ENCODE data around the gene EIF3D.

The EIF3D gene

DNA sequence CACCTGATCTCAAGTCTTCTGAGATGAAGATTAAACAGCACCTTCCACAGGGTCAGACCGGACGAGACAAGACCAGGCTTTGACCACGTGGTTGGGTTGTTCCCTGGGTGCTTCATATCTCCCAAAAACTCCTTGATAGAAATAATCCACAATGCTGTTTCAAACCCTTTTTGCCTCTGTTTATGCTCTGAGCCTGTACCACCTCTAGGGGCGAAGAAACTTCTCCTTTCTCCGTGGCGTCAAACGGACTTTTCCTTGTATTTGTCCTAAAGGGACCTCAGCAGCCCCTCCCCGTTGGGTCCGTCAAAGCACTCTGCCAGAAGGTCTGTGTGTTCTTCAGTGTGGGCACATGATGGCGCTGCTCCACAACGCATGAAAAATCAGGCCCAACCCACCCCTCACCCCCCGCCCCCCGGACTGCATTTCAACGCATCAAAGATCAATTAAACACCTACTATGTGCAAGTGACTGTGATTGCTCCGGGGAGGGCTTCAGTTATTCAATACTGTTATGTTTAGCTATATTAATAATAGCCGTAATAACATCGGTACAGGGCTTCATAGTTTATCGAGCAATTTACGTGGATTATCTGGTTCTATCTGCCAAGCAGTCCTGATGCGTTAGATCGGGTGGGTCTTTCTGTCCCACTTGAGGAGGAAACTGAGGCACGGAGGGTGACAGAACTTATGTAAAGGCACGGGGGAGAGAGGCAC lies 17.3 kb upstream of the EIF3D start:
- no peak overlapping the region for H3K27ac ChIP-seq
- H2AFZ ChIP-seq (ENCODE audit: low read depth), result peak overlapping the region; percentile 54; the same call in 1 of the 2 replicates
- no peak overlapping the region for H3K4me3 ChIP-seq (IDR thresholded peaks at IDR 0.05; ENCODE audit: insufficient read depth, low read depth, low read length)
- TF ChIP-seq, protein P1, sequence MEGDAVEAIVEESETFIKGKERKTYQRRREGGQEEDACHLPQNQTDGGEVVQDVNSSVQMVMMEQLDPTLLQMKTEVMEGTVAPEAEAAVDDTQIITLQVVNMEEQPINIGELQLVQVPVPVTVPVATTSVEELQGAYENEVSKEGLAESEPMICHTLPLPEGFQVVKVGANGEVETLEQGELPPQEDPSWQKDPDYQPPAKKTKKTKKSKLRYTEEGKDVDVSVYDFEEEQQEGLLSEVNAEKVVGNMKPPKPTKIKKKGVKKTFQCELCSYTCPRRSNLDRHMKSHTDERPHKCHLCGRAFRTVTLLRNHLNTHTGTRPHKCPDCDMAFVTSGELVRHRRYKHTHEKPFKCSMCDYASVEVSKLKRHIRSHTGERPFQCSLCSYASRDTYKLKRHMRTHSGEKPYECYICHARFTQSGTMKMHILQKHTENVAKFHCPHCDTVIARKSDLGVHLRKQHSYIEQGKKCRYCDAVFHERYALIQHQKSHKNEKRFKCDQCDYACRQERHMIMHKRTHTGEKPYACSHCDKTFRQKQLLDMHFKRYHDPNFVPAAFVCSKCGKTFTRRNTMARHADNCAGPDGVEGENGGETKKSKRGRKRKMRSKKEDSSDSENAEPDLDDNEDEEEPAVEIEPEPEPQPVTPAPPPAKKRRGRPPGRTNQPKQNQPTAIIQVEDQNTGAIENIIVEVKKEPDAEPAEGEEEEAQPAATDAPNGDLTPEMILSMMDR (conservative IDR thresholded peaks at IDR 0.05; ENCODE audit: low read depth, low read length), result peak; percentile 59
- no peaks in the 10 kb centered on the region for H3K79me2 ChIP-seq (ENCODE audit: insufficient read depth, low read depth)
- H3K27me3 ChIP-seq (ENCODE audit: insufficient read depth, low read depth), result peaks cover 72% of the 10 kb centered on the region
- no peaks in the 10 kb centered on the region for H4K20me1 ChIP-seq (ENCODE audit: insufficient read depth)
- H3K9ac ChIP-seq, result no peak overlapping the region
- no peaks in the 10 kb centered on the region for H3K4me1 ChIP-seq (ENCODE audit: low read depth, poor library complexity, severe bottlenecking)
- no peaks in the 10 kb centered on the region for H3K36me3 ChIP-seq (ENCODE audit: insufficient read depth)
- H3K4me2 ChIP-seq, result peak overlapping the region; percentile 17; the same call in 1 of the 2 replicates

DNA sequence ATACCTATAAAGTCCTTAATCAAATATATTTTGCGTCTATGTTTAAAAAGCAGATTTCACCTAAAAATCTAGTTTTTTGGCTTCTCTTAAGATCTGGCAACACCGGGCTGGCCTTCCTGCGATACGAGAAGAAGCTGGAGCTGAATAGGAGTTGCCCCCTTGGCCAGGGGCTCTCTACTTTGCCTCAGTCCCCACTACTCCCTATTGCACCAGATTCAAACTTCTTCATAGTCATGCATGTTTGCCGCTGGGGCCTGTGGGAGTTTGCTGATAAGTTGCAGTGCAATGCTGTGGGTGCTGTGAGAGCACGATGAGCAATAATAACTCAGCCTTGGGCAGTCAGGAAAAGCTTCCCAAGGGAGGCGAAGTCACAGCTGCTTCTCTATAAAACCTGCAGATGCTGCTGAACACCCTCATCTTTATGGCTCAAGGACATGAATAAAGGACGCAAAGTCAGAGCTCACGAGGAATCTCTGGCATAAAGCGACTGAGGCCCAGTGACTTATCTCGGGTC lies 15.2 kb upstream of the EIF3D start:
- Histone ChIP-seq H3K4me2 (no peak overlapping the region), H3K27ac (no peak overlapping the region), H3K4me1 (ENCODE audit: low read depth, poor library complexity, severe bottlenecking) (no peaks in the 10 kb centered on the region), H3K79me2 (ENCODE audit: insufficient read depth, low read depth) (no peaks in the 10 kb centered on the region), H3K27me3 (ENCODE audit: insufficient read depth, low read depth) (peaks cover 56% of the 10 kb centered on the region), H3K4me3 (IDR thresholded peaks at IDR 0.05; ENCODE audit: insufficient read depth, low read depth, low read length) (no peak overlapping the region), H3K36me3 (ENCODE audit: insufficient read depth) (no peaks in the 10 kb centered on the region), H3K9ac (no peak overlapping the region), H2AFZ (ENCODE audit: low read depth) (no peak overlapping the region), H4K20me1 (ENCODE audit: insufficient read depth) (no peaks in the 10 kb centered on the region)
- TF ChIP-seq, protein P1 (conservative IDR thresholded peaks at IDR 0.05; ENCODE audit: low read depth, low read length), result no peak

DNA sequence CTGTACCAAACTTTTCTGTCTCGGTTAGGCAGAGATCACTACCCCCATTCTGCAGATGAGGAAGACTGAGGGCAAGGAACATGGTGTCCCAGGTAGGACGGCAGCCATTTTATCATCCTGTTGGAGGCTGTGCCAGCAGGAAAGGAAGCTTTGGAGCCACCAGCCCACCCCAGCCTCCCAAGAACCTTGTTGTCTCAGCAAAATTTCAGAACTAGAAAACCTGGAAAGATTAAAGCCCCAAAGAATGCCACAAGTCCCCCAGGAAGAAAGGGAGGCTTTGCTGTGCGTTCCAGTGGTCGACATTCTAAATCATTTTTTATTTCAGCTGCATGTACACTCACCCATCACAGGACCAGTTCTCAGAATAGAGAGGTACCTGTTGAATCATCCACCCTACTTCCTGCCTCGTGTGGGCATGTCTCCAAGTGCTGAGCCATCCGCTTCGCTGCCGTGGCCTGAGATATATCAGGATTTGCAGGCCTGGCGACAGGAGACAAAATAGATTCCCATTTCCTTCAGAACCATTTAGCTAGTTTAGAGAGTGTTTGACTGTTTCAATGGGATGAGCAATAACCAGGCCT lies 13.0 kb upstream of the EIF3D start:
- Histone ChIP-seq H3K9ac (no peak overlapping the region), H3K4me2 (no peak overlapping the region), H3K36me3 (ENCODE audit: insufficient read depth) (no peaks in the 10 kb centered on the region), H3K27me3 (ENCODE audit: insufficient read depth, low read depth) (peaks cover 54% of the 10 kb centered on the region), H3K4me3 (IDR thresholded peaks at IDR 0.05; ENCODE audit: insufficient read depth, low read depth, low read length) (no peak overlapping the region), H3K79me2 (ENCODE audit: insufficient read depth, low read depth) (no peaks in the 10 kb centered on the region), H3K27ac (no peak overlapping the region), H2AFZ (ENCODE audit: low read depth) (no peak overlapping the region), H4K20me1 (ENCODE audit: insufficient read depth) (no peaks in the 10 kb centered on the region), H3K4me1 (ENCODE audit: low read depth, poor library complexity, severe bottlenecking) (no peaks in the 10 kb centered on the region)
- TF ChIP-seq, protein P1 (conservative IDR thresholded peaks at IDR 0.05; ENCODE audit: low read depth, low read length), result no peak

DNA sequence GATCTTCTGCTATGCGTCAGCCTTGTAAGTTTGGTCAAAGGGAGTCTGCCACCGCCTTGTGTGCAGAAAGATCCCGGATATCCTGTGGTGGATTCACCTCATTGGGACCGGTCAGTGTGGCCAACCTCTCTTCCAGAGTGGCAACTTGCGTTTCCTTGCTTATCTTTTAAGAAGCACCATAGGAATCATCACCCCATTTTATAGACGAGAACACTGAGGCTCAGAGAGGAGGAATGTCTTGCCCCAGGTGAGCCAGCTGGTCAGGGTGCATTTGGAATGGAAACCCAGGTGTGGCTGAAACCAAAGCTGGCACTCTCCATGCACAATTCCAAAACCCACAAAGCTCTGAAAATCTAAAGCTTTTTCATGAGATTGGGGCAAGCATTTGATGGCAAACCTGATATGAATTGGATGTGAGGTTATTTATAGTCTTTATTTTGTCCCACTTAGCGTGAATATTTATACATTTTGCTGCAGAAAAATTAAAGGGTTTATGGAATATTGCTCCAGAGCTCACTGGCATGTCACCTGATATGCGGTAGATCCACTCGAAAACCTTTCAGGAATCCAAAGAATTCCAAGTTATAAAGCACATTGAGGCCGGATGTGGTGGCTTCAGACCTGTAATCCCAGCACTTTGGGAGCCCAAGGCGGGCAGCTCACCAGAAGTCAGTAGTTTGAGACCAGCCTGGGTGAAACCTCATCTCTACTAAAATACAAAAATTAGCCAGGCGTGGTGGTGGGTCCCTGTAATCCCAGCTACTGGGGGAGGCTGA lies 12.1 kb upstream of the EIF3D start:
- no peaks in the 10 kb centered on the region for H4K20me1 ChIP-seq (ENCODE audit: insufficient read depth)
- H3K27ac ChIP-seq, result no peak overlapping the region
- H3K4me2 ChIP-seq, result no peak overlapping the region
- H3K9ac ChIP-seq, result no peak overlapping the region
- peaks cover 52% of the 10 kb centered on the region for H3K27me3 ChIP-seq (ENCODE audit: insufficient read depth, low read depth)
- no peaks in the 10 kb centered on the region for H3K36me3 ChIP-seq (ENCODE audit: insufficient read depth)
- H3K79me2 ChIP-seq (ENCODE audit: insufficient read depth, low read depth), result no peaks in the 10 kb centered on the region
- TF ChIP-seq, protein P1 (conservative IDR thresholded peaks at IDR 0.05; ENCODE audit: low read depth, low read length), result no peak
- H2AFZ ChIP-seq (ENCODE audit: low read depth), result no peak overlapping the region
- H3K4me1 ChIP-seq (ENCODE audit: low read depth, poor library complexity, severe bottlenecking), result no peaks in the 10 kb centered on the region
- no peak overlapping the region for H3K4me3 ChIP-seq (IDR thresholded peaks at IDR 0.05; ENCODE audit: insufficient read depth, low read depth, low read length)

All from KMS-11 (cell line).